Spleen (tissue), 11 donors: ENCODE results near the gene HORMAD2. TPM values are rescaled to one million over a fixed set of nuclear protein-coding genes. Genes with fewer than 3 reads are reported as not detected.

Experiments used
- DNase-seq: peaks from one replicate; pipeline ENCODE4 v3.0.0-alpha.2; 2020
- H3K27ac ChIP-seq, 8 donors: fragments of 200-600 bp; sonication (generic) in 7 of 8; 1 replicate in 4 of 8; 2 replicates in 4 of 8; pipeline versions ENCODE4 v1.5.0 to v1.8.0; 2016 to 2021; ENCODE audit warnings: inconsistent platforms in 4 of 8, mild to moderate bottlenecking in 4 of 8, moderate library complexity in 1 of 8
- H3K27me3 ChIP-seq, 7 donors: fragments of 200-600 bp; sonication (generic) in 6 of 7; replicated peaks in 1 of 7; 1 replicate in 4 of 7; 2 replicates in 3 of 7; pipeline versions ENCODE4 v1.5.0 to v1.8.0; 2016 to 2021; ENCODE audit warnings: inconsistent platforms in 3 of 7, mild to moderate bottlenecking in 1 of 7
- H3K36me3 ChIP-seq, 6 donors: fragments of 200-600 bp; sonication (generic) in 5 of 6; 1 replicate in 4 of 6; 2 replicates in 2 of 6; pipeline versions ENCODE4 v1.5.0 to v1.8.0; 2016 to 2021; ENCODE audit warnings: inconsistent platforms in 2 of 6
- H3K4me1 ChIP-seq, 6 donors: fragments of 200-600 bp; sonication (generic) in 5 of 6; 1 replicate in 3 of 6; 2 replicates in 3 of 6; pipeline versions ENCODE4 v1.5.0 to v1.8.0; 2016 to 2021; ENCODE audit warnings: inconsistent platforms in 3 of 6
- H3K4me3 ChIP-seq, 8 donors: fragments of 200-600 bp; sonication (generic) in 7 of 8; 1 replicate in 4 of 8; 2 replicates in 4 of 8; pipeline versions ENCODE4 v1.5.0 to v1.8.0; 2016 to 2021; ENCODE audit warnings: inconsistent platforms in 4 of 8, mild to moderate bottlenecking in 4 of 8, moderate library complexity in 2 of 8
- H3K9me3 ChIP-seq, 8 donors: fragments of 200-600 bp; sonication (generic) in 7 of 8; 1 replicate in 4 of 8; 2 replicates in 4 of 8; pipeline versions ENCODE4 v1.5.0 to v1.8.0; 2016 to 2021; ENCODE audit warnings: inconsistent platforms in 4 of 8
- CTCF ChIP-seq, 11 experiments: fragments of 200-600 bp in 7 of 11; fragments of 450-650 bp in 4 of 11; sonication (generic) in 4 of 11; IDR thresholded peaks in 8 of 11; conservative IDR thresholded peaks in 3 of 11; 1 replicate in 7 of 11; 2 replicates in 4 of 11; pipeline versions ENCODE4 v1.4.0 to v1.8.0; 2016 to 2021; ENCODE audit warnings: antibody characterized with exemption in 11 of 11, inconsistent platforms in 4 of 11, mild to moderate bottlenecking in 1 of 11
- POLR2A ChIP-seq, 3 donors: fragments of 450-650 bp; IDR thresholded peaks; one replicate each; pipeline ENCODE4 v1.5.1; 2017; ENCODE audit warnings: antibody characterized with exemption in 3 of 3, mild to moderate bottlenecking in 1 of 3
- POLR2AphosphoS5 ChIP-seq, 3 donors: sonication (generic); formaldehyde crosslinking; IDR thresholded peaks; one replicate each; pipeline ENCODE4 v1.5.1; 2017; ENCODE audit warnings: antibody characterized with exemption in 3 of 3
- WGBS, 5 donors: extraction: QIAGEN DNeasy Blood & Tissue Kit in 3 of 5; methylation state at CpG; one replicate each; pipeline versions ENCODE4 v1.1.5 to v1.1.7; 2013 to 2018; 5-methylcytosine and 5-hydroxymethylcytosine counted together
- intact Hi-C: fragments of 100-400 bp; cut with DNase I; formaldehyde crosslinking; loops from one replicate; pipeline ENCODE4 v1.15.0; 2023; ENCODE audit warnings: low total_unique reads
- polyA plus RNA-seq, 3 donors: library from polyadenylated mRNA; stranded (reverse); fragments of 200-250 nt; gene quantifications; one replicate each; pipeline ENCODE4 v1.2.1, GENCODE V29; 2013
- total RNA-seq, 7 donors: library from RNA; depleted of rRNA in 3 of 7; stranded (reverse); fragments of >200 nt in 3 of 7; fragmentation: NEBNext Ultra II Directional in 4 of 7; extraction: Animal tissue kit (Norgen Biotek cat#: 25700) in 4 of 7; gene quantifications; one replicate each; pipeline versions ENCODE4 v1.1.0 to v1.2.1, GENCODE V29; 2016 to 2021
- donor health status: healthy with polysubstance abuse.
- donor health status: DM: no; HTN: no; CAD: no; lungs with moderate emphysema.
- donor health status: DM: no; HTN: no; CAD: no.
- donor health status: Bipolar disorder and iron deficiency.
- donor health status: healthy.
- donor health status: DM: no; HTN: no; CAD: no.
- donor health status: DM: yes; HTN: yes; CAD: no.

Gene HORMAD2
- total and polyA plus RNA-seq, 10 donors = not detected

GRCh38 chr22:30033901-30034300 lies 46.4 kb upstream of the HORMAD2 start:
- Histone ChIP-seq H3K4me1 (peaks cover 0 to 17% (median 6%) of the 10 kb centered on the region in 6 donors), H3K4me3 (no peak overlapping the region), H3K9me3 (no peaks in the 10 kb centered on the region), H3K27ac (no peak overlapping the region), H3K36me3 (peaks cover 0 to 77% (median 2%) of the 10 kb centered on the region in 6 donors), H3K27me3 (no peaks in the 10 kb centered on the region)
- TF ChIP-seq POLR2AphosphoS5 (IDR thresholded peaks at IDR 0.05) (no peak), POLR2A (IDR thresholded peaks at IDR 0.05) (no peak), CTCF (IDR thresholded peaks at IDR 0.05 in 8 of 11, conservative IDR thresholded peaks at IDR 0.05 in 3 of 11) (no peak)
- 72 to 86% (median 76%) methylated on average over 5 of the region's 5 CpGs for WGBS, 5 donors
- no peak for DNase-seq
- intact Hi-C loops = no loop called here

- H3K27ac ChIP-seq = no peak overlapping the region
- intact Hi-C loops = no loop called here
- 90 to 100% (median 97%) methylated on average over 1 to 2 of the region's 2 CpGs for WGBS, 5 donors
- TF ChIP-seq POLR2AphosphoS5 (IDR thresholded peaks at IDR 0.05) (no peak), POLR2A (IDR thresholded peaks at IDR 0.05) (no peak), CTCF (IDR thresholded peaks at IDR 0.05 in 8 of 11, conservative IDR thresholded peaks at IDR 0.05 in 3 of 11) (no peak)
- no peak for DNase-seq
- no peaks in the 10 kb centered on the region for H3K9me3 ChIP-seq
- peaks cover 0 to 50% (median 0%) of the 10 kb centered on the region in 6 donors for H3K36me3 ChIP-seq
- H3K4me3 ChIP-seq = no peak overlapping the region
- peaks cover 0 to 17% (median 6%) of the 10 kb centered on the region in 6 donors for H3K4me1 ChIP-seq
- H3K27me3 ChIP-seq = no peaks in the 10 kb centered on the region
Measured at GRCh38 chr22:30036656-30037055, 43.6 kb upstream of the HORMAD2 start.

- Histone ChIP-seq H3K27ac (no peak overlapping the region), H3K9me3 (no peaks in the 10 kb centered on the region), H3K27me3 (no peaks in the 10 kb centered on the region), H3K4me1 (peaks cover 0 to 12% (median 5%) of the 10 kb centered on the region in 6 donors), H3K4me3 (no peak overlapping the region), H3K36me3 (peaks cover 0 to 35% (median 0%) of the 10 kb centered on the region in 6 donors)
- no peak for TF ChIP-seq POLR2A (IDR thresholded peaks at IDR 0.05)
- TF ChIP-seq POLR2AphosphoS5 (IDR thresholded peaks at IDR 0.05) = no peak
- intact Hi-C loops = no loop called here
- 56 to 74% (median 64%) methylated on average over 3 of the region's 3 CpGs for WGBS, 5 donors
- DNase-seq = no peak
Measured at GRCh38 chr22:30038219-30038618, 42.0 kb upstream of the HORMAD2 start.

GRCh38 chr22:30040499-30041260 lies 39.6 kb upstream of the HORMAD2 start:
- TF ChIP-seq POLR2AphosphoS5 (IDR thresholded peaks at IDR 0.05) = peak in 2 of 3 donors; percentile 3 to 17
- no peak for TF ChIP-seq CTCF (IDR thresholded peaks at IDR 0.05 in 8 of 11, conservative IDR thresholded peaks at IDR 0.05 in 3 of 11)
- TF ChIP-seq POLR2A (IDR thresholded peaks at IDR 0.05) = no peak
- 61 to 81% (median 74%) methylated on average over 11 of the region's 11 CpGs for WGBS, 5 donors
- Histone ChIP-seq H3K27ac (no peak overlapping the region), H3K36me3 (peaks cover 0 to 11% (median 0%) of the 10 kb centered on the region in 6 donors), H3K27me3 (no peaks in the 10 kb centered on the region), H3K9me3 (no peaks in the 10 kb centered on the region), H3K4me1 (no peaks in the 10 kb centered on the region), H3K4me3 (no peak overlapping the region)
- intact Hi-C loops = no loop called here
- DNase-seq = no peak
